Measurements from ENCODE around the gene PAQR7.

- TF ChIP-seq, protein P1, sequence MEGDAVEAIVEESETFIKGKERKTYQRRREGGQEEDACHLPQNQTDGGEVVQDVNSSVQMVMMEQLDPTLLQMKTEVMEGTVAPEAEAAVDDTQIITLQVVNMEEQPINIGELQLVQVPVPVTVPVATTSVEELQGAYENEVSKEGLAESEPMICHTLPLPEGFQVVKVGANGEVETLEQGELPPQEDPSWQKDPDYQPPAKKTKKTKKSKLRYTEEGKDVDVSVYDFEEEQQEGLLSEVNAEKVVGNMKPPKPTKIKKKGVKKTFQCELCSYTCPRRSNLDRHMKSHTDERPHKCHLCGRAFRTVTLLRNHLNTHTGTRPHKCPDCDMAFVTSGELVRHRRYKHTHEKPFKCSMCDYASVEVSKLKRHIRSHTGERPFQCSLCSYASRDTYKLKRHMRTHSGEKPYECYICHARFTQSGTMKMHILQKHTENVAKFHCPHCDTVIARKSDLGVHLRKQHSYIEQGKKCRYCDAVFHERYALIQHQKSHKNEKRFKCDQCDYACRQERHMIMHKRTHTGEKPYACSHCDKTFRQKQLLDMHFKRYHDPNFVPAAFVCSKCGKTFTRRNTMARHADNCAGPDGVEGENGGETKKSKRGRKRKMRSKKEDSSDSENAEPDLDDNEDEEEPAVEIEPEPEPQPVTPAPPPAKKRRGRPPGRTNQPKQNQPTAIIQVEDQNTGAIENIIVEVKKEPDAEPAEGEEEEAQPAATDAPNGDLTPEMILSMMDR (conservative IDR thresholded peaks at IDR 0.05; ENCODE audit: low read length): no peak
- no peak for TF ChIP-seq EZH2phosphoT487 (IDR thresholded peaks at IDR 0.05; ENCODE audit: borderline replicate concordance, low read depth, low read length)
Observed at GRCh38 chr1:25913206-25913605, 37.7 kb upstream of the PAQR7 start.

Data from OCI-LY7 (cell line).